WTC11 (cell line): ENCODE data around the gene PSMD8.
"Not testable (repeated sequence)": the region's sequence is repeated elsewhere in the genome, so short reads cannot be mapped to it uniquely, and the experiment has no call there.

Experiments
- ATF2 ChIP-seq: sonication (generic); formaldehyde crosslinking; IDR thresholded peaks from 2 replicates; pipeline ENCODE4 v1.8.1; 2022; ENCODE audit warnings: low read depth, missing genetic modification reagents, borderline replicate concordance
- ATF3 ChIP-seq: sonication (generic); formaldehyde crosslinking; conservative IDR thresholded peaks from 2 replicates; pipeline ENCODE4 v1.8.1; 2022; ENCODE audit warnings: mild to moderate bottlenecking, missing genetic modification reagents
- CREB1 ChIP-seq: sonication (generic); formaldehyde crosslinking; IDR thresholded peaks from 2 replicates; pipeline ENCODE4 v1.8.0; 2023; ENCODE audit warnings: mild to moderate bottlenecking, missing genetic modification reagents
- CREM ChIP-seq: sonication (generic); formaldehyde crosslinking; IDR thresholded peaks from 2 replicates; pipeline ENCODE4 v1.8.1; 2022; ENCODE audit warnings: mild to moderate bottlenecking, missing genetic modification reagents, moderate library complexity
- CTCF ChIP-seq: fragments of 200-600 bp; IDR thresholded peaks from 2 replicates; pipeline ENCODE4 v1.8.0; 2022; ENCODE audit warnings: antibody characterized with exemption
- JUN ChIP-seq: sonication (generic); formaldehyde crosslinking; IDR thresholded peaks from 2 replicates; pipeline ENCODE4 v1.8.0; 2023; ENCODE audit warnings: mild to moderate bottlenecking, missing genetic modification reagents
- NFE2L1 ChIP-seq: sonication (generic); formaldehyde crosslinking; IDR thresholded peaks from 2 replicates; pipeline ENCODE4 v1.8.1; 2023; ENCODE audit warnings: missing genetic modification reagents
- RELA ChIP-seq: sonication (generic); formaldehyde crosslinking; IDR thresholded peaks from 2 replicates; pipeline ENCODE4 v1.8.1; 2022; ENCODE audit warnings: missing genetic modification reagents, mild to moderate bottlenecking, borderline replicate concordance
- SMAD3 ChIP-seq: sonication (generic); formaldehyde crosslinking; IDR thresholded peaks from 2 replicates; pipeline ENCODE4 v1.8.0; 2022; ENCODE audit warnings: missing genetic modification reagents, mild to moderate bottlenecking, borderline replicate concordance
- TCF7 ChIP-seq: sonication (generic); formaldehyde crosslinking; IDR thresholded peaks from 2 replicates; pipeline ENCODE4 v1.8.0; 2022; ENCODE audit warnings: mild to moderate bottlenecking, low read depth, missing genetic modification reagents, moderate library complexity
- ZNF121 ChIP-seq: sonication (generic); formaldehyde crosslinking; IDR thresholded peaks from 2 replicates; pipeline ENCODE4 v1.8.0; 2023; ENCODE audit warnings: missing genetic modification reagents
- ZNF232 ChIP-seq: sonication (generic); formaldehyde crosslinking; IDR thresholded peaks from 2 replicates; pipeline ENCODE4 v1.8.0; 2022; ENCODE audit warnings: mild to moderate bottlenecking, missing genetic modification reagents

GRCh38 chr19:38339011-38339410 lies 35.4 kb upstream of the PSMD8 start:
- not testable (repeated sequence) for TF ChIP-seq CTCF; ZNF232 (CRISPR knock-in tag); CREM (CRISPR knock-in tag); CREB1 (CRISPR knock-in tag); JUN (CRISPR knock-in tag); ATF3 (CRISPR knock-in tag); NFE2L1 (CRISPR knock-in tag); RELA (CRISPR knock-in tag); SMAD3 (CRISPR knock-in tag); TCF7 (CRISPR knock-in tag); ZNF121 (CRISPR knock-in tag); ATF2 (CRISPR knock-in tag)
